ENCODE data around the gene ITPR1. TPM values are rescaled to one million over a fixed set of nuclear protein-coding genes. Genes with fewer than 3 reads are reported as not detected.
A peak's percentile ranks its signal among the peaks of the same experiment; 100 is the strongest.
"Not testable (repeated sequence)": the region's sequence is repeated elsewhere in the genome, so short reads cannot be mapped to it uniquely, and the experiment has no call there.

Gene ITPR1
- total RNA-seq, 1 donor from 2014 or later: 45.9 TPM

GRCh38 chr3:4588466-4588865 is 95.3 kb downstream of the ITPR1 start:
- no peaks in the 10 kb centered on the region for H3K27me3 Mint-ChIP-seq
- TF ChIP-seq, protein P1, sequence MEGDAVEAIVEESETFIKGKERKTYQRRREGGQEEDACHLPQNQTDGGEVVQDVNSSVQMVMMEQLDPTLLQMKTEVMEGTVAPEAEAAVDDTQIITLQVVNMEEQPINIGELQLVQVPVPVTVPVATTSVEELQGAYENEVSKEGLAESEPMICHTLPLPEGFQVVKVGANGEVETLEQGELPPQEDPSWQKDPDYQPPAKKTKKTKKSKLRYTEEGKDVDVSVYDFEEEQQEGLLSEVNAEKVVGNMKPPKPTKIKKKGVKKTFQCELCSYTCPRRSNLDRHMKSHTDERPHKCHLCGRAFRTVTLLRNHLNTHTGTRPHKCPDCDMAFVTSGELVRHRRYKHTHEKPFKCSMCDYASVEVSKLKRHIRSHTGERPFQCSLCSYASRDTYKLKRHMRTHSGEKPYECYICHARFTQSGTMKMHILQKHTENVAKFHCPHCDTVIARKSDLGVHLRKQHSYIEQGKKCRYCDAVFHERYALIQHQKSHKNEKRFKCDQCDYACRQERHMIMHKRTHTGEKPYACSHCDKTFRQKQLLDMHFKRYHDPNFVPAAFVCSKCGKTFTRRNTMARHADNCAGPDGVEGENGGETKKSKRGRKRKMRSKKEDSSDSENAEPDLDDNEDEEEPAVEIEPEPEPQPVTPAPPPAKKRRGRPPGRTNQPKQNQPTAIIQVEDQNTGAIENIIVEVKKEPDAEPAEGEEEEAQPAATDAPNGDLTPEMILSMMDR (conservative IDR thresholded peaks at IDR 0.05): no peak
- no peak overlapping the region for H3K4me3 Mint-ChIP-seq
- no peaks in the 10 kb centered on the region for H3K36me3 Mint-ChIP-seq
- H3K9me3 Mint-ChIP-seq: no peaks in the 10 kb centered on the region
- H3K4me1 Mint-ChIP-seq (ENCODE audit: unreplicated experiment): peaks cover 32% of the 10 kb centered on the region
- no peak for DNase-seq (ENCODE audit: extremely low spot score, unreplicated experiment)
- no peak overlapping the region for H3K27ac Mint-ChIP-seq

DNA sequence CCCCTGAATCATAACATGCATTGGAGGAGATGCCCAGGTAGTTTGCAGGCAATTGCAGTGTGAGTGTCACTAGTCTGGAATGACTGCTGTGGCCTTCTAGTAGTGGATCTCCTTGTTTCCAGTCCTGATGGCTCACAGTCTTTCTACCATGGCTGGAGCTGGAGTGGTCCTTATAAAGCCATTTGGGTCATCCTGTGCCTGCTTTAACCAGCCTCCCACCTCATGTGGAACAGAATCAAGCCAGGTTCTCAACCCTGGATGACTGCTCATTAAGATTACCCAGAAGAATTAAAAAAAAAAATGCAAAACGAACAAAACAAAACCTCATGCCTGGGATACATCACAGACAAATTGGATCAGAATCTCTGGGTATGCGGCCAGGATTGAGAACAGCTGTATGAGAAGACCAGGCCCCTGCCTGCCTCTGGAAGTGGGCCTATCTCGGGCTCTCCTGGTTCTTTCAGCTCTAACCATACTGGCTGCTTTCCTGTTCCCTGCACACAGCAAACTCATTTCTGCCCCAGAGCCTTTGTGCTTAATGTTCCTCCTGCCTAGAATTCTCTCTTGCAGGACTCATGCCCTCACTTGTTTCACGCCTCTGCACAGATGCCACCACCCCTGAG is 96.4 kb downstream of the ITPR1 start:
- DNase-seq (ENCODE audit: extremely low spot score, unreplicated experiment): no peak
- no peak overlapping the region for H3K4me3 Mint-ChIP-seq
- no peaks in the 10 kb centered on the region for H3K36me3 Mint-ChIP-seq
- TF ChIP-seq, protein P1 (conservative IDR thresholded peaks at IDR 0.05): no peak
- no peaks in the 10 kb centered on the region for H3K27me3 Mint-ChIP-seq
- H3K4me1 Mint-ChIP-seq (ENCODE audit: unreplicated experiment): peaks cover 20% of the 10 kb centered on the region
- no peaks in the 10 kb centered on the region for H3K9me3 Mint-ChIP-seq
- H3K27ac Mint-ChIP-seq: no peak overlapping the region

- DNase-seq (ENCODE audit: extremely low spot score, unreplicated experiment); H3K36me3 Mint-ChIP-seq; H3K27me3 Mint-ChIP-seq: not testable (repeated sequence)
Observed at GRCh38 chr3:4590849-4591248, 97.7 kb downstream of the ITPR1 start.

DNA sequence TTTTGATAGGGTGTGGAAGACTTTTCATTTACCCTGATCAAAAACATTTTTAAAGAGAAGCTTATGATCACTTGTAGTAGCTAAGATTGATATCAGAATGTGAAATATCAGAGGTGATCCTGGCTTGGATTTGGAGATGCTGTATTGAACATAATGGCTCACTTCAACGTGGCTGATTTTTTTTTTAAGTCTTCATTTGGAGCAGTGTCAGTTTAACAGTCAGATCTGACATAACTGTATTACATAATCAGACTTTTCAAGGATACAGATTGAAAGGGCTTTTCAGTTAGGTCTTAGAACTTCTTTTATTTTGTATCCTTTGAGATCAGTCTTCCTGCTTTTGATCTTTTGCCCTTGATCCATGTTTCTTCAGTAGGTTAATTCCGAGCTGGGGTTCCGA is 98.5 kb downstream of the ITPR1 start:
- TF ChIP-seq, protein P1 (conservative IDR thresholded peaks at IDR 0.05): no peak
- H3K4me1 Mint-ChIP-seq (ENCODE audit: unreplicated experiment): peaks cover 28% of the 10 kb centered on the region
- no peaks in the 10 kb centered on the region for H3K36me3 Mint-ChIP-seq
- no peaks in the 10 kb centered on the region for H3K9me3 Mint-ChIP-seq
- H3K4me3 Mint-ChIP-seq: no peak overlapping the region
- no peaks in the 10 kb centered on the region for H3K27me3 Mint-ChIP-seq
- no peak overlapping the region for H3K27ac Mint-ChIP-seq
- no peak for DNase-seq (ENCODE audit: extremely low spot score, unreplicated experiment)

More at GRCh38 chr3:4590849-4591248, 97.7 kb downstream of the ITPR1 start:
- H3K27ac Mint-ChIP-seq, H3K9me3 Mint-ChIP-seq, H3K4me3 Mint-ChIP-seq: not testable (repeated sequence)
- peaks cover 23% of the 10 kb centered on the region for H3K4me1 Mint-ChIP-seq (ENCODE audit: unreplicated experiment)

- no peaks in the 10 kb centered on the region for H3K36me3 Mint-ChIP-seq
- peaks cover 30% of the 10 kb centered on the region for H3K4me1 Mint-ChIP-seq (ENCODE audit: unreplicated experiment)
- no peaks in the 10 kb centered on the region for H3K9me3 Mint-ChIP-seq
- no peak overlapping the region for H3K27ac Mint-ChIP-seq
- H3K4me3 Mint-ChIP-seq: no peak overlapping the region
- no peaks in the 10 kb centered on the region for H3K27me3 Mint-ChIP-seq
- no peak for DNase-seq (ENCODE audit: extremely low spot score, unreplicated experiment)
- TF ChIP-seq, protein P1 (conservative IDR thresholded peaks at IDR 0.05): no peak
Observed at GRCh38 chr3:4593014-4593413, 99.9 kb downstream of the ITPR1 start.

DNA sequence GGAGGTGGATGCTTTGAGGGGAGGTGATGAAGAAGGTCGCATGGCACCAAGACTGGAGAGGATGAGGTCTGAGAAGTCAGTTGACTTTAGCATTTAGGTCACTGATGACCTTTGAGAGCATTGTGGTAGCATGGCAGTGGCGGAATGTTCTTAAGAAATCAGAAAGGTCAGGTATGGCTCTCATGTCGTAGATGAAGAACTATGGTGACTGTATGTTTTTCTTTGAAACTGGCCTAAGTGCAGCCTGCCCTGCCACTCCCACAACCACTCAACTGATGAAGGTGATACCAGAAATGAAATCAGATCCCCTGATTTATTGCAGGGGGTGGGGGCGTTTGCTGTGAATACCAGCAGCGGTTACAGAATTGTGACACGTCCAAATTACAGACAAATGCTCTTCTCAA is 102.6 kb downstream of the ITPR1 start:
- Mint-ChIP-seq H3K4me1 (ENCODE audit: unreplicated experiment) (peaks cover 32% of the 10 kb centered on the region), H3K4me3 (peak overlapping the region; percentile 33), H3K9me3 (no peaks in the 10 kb centered on the region), H3K36me3 (no peaks in the 10 kb centered on the region), H3K27ac (no peak overlapping the region), H3K27me3 (no peaks in the 10 kb centered on the region)
- DNase-seq (ENCODE audit: extremely low spot score, unreplicated experiment): no peak
- TF ChIP-seq, protein P1 (conservative IDR thresholded peaks at IDR 0.05): no peak

Data from type B pancreatic cell (in vitro differentiated cells).